ENCODE measurements around the gene PMEPA1.

DNA sequence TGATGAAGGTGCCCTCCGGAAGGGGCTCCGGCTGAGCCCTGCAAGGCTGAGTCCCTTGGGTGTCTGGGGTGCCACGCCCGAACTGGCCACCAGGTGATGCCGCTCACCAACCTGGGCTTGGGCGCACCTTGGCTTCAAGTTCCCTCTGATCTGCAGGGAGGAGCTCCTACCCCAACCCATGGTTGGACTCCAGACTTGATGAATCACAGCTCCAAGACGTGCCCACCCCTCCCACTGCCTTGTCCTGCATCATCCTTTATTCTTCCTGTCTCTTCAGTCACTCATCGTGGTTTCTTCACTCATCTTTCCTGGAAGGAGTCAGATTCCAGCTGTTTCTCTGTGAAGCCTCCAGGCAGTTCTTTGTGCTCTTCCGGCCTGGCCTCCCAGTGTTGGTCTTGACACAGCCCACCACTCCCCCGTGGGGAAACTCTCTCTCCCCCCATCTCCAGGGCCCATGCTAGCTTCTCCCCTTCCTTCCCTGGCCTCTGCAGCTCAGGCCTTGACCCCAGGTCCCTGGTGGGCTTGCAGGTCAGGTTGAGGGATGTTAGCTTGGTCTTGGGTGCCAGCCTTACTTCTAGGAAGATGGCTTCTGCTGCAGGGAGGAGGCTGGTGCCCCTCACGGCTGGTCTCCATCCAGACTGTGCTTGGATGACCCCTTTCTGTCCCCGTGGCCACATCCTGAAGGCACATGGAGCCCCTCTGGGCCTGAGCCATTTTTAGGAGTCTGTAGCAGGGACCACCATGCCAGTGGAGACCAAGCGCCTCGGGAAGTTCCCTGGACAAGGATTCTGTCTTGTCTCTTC lies 87.0 kb downstream of the PMEPA1 start:
- TF ChIP-seq, protein P1, sequence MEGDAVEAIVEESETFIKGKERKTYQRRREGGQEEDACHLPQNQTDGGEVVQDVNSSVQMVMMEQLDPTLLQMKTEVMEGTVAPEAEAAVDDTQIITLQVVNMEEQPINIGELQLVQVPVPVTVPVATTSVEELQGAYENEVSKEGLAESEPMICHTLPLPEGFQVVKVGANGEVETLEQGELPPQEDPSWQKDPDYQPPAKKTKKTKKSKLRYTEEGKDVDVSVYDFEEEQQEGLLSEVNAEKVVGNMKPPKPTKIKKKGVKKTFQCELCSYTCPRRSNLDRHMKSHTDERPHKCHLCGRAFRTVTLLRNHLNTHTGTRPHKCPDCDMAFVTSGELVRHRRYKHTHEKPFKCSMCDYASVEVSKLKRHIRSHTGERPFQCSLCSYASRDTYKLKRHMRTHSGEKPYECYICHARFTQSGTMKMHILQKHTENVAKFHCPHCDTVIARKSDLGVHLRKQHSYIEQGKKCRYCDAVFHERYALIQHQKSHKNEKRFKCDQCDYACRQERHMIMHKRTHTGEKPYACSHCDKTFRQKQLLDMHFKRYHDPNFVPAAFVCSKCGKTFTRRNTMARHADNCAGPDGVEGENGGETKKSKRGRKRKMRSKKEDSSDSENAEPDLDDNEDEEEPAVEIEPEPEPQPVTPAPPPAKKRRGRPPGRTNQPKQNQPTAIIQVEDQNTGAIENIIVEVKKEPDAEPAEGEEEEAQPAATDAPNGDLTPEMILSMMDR (IDR thresholded peaks at IDR 0.05): peak; percentile 57 to 88 (median 80)
- TF ChIP-seq POLR2A (IDR thresholded peaks at IDR 0.05) (no peak), EP300 (IDR thresholded peaks at IDR 0.05) (no peak), POLR2AphosphoS5 (IDR thresholded peaks at IDR 0.05) (no peak)
